Measurements from ENCODE around the gene PRRT1B.

PRRT1B gene

GRCh38 chr9:131554087-131554842 is 8.9 kb downstream of the PRRT1B start:
- DNase-seq = no peak

- no peak for DNase-seq
These were observed 9.6 kb downstream of the PRRT1B start for GRCh38 chr9:131554843-131555351.

- no peak for DNase-seq
These were observed 10.7 kb downstream of the PRRT1B start for GRCh38 chr9:131555841-131556673.

GRCh38 chr9:131557855-131558548 is 12.7 kb downstream of the PRRT1B start:
- no peak for DNase-seq

- no peak for DNase-seq
These were observed 14.2 kb downstream of the PRRT1B start for GRCh38 chr9:131559421-131560000.

GRCh38 chr9:131562032-131562959 is 17.0 kb downstream of the PRRT1B start:
- no peak for DNase-seq

GRCh38 chr9:131565369-131565768 is 20.0 kb downstream of the PRRT1B start:
- no peak for DNase-seq

- no peak for DNase-seq
These were observed 20.8 kb downstream of the PRRT1B start for GRCh38 chr9:131566158-131566557.

GRCh38 chr9:131567910-131568309 is 22.6 kb downstream of the PRRT1B start:
- no peak for DNase-seq

GRCh38 chr9:131574730-131575640 is 29.7 kb downstream of the PRRT1B start:
- DNase-seq = no peak

GRCh38 chr9:131575946-131576853 is 30.9 kb downstream of the PRRT1B start:
- no peak for DNase-seq

- DNase-seq = no peak
These were observed 32.0 kb downstream of the PRRT1B start for GRCh38 chr9:131577005-131578000.

GRCh38 chr9:131578021-131578420 is 32.7 kb downstream of the PRRT1B start:
- no peak for DNase-seq

- DNase-seq = peak; percentile 29
These were observed 33.6 kb downstream of the PRRT1B start for GRCh38 chr9:131578731-131579504.

- DNase-seq = peak; percentile 26
These were observed 34.5 kb downstream of the PRRT1B start for GRCh38 chr9:131579789-131580211.

- no peak for DNase-seq
These were observed 35.0 kb downstream of the PRRT1B start for GRCh38 chr9:131580358-131580757.

- no peak for DNase-seq
These were observed 36.7 kb downstream of the PRRT1B start for GRCh38 chr9:131582056-131582455.

All from midbrain (tissue), 1 donor.